ENCODE measurements around the gene CMTM4. TPM values are rescaled to one million over a fixed set of nuclear protein-coding genes. Genes with fewer than 3 reads are reported as not detected.
A peak's percentile ranks its signal among the peaks of the same experiment; 100 is the strongest.

The CMTM4 gene
- total and polyA plus RNA-seq, 11 donors, result 4.5 to 22.5 (median 12.2) TPM

GRCh38 chr16:66660422-66661209 lies 35.9 kb downstream of the CMTM4 start:
- TF ChIP-seq CTCF (IDR thresholded peaks at IDR 0.05), result peak in 7 of 12 donors; percentile 5 to 52 (median 33)
- no peak for TF ChIP-seq POLR2A (IDR thresholded peaks at IDR 0.05)
- 7 to 9% (median 8%) methylated on average over 9 of the region's 9 CpGs for WGBS, 4 donors

DNA sequence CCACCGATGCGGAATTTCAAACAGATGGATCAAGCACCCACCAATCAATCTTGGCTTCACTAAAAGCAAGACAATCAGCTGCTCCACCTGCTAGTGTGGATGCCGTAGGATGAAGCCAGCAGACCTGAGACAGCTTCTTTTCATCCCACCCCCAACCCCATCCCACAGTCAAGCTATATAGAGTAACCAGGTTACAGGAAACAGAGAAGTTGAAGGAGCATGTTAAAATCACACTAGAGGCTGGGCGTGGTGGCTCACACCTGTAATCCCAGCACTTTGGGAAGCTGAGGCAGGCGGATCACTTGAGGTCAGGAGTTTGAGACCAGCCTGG lies 37.7 kb downstream of the CMTM4 start:
- 90 to 98% (median 95%) methylated on average over 4 to 5 of the region's 5 CpGs for WGBS, 4 donors
- Histone ChIP-seq H3K4me3 (no peak overlapping the region), H3K27ac (no peak overlapping the region), H3K9me3 (no peaks in the 10 kb centered on the region), H3K27me3 (no peaks in the 10 kb centered on the region), H3K4me1 (peaks cover 3 to 37% (median 25%) of the 10 kb centered on the region in 12 donors), H3K36me3 (no peaks in the 10 kb centered on the region)
- TF ChIP-seq CTCF (IDR thresholded peaks at IDR 0.05), result no peak
- no peak for TF ChIP-seq POLR2A (IDR thresholded peaks at IDR 0.05)
- DNase-seq (no peak), ATAC-seq (no peak)
- intact Hi-C loops (cut with DNase I), result loop anchor here in 1 of 10 donors (10.0 kb wide), 2 partner anchors 56 to 96 kb away; partner anchors contain the start of gene DYNC1LI2

More at GRCh38 chr16:66660422-66661209, 35.9 kb downstream of the CMTM4 start:
- Histone ChIP-seq H3K4me3 (no peak overlapping the region), H3K27me3 (no peaks in the 10 kb centered on the region), H3K36me3 (no peaks in the 10 kb centered on the region), H3K27ac (peak overlapping the region; percentile 0 to 78 (median 62)), H3K9me3 (no peaks in the 10 kb centered on the region), H3K4me1 (peaks cover 3 to 32% (median 25%) of the 10 kb centered on the region in 12 donors)
- intact Hi-C loops (cut with DNase I), result loop anchor here in 3 of 10 donors (5.0 to 10.0 kb wide), 3 partner anchors 54 to 207 kb away; partner anchors contain the start of gene DYNC1LI2 (in 1 of the 3)
- peak; percentile 93 to 97 (median 97) for ATAC-seq
- peak; percentile 71 to 82 (median 75) for DNase-seq

GRCh38 chr16:66658143-66658859 lies 38.2 kb downstream of the CMTM4 start:
- 75 to 85% (median 82%) methylated on average over 5 to 6 of the region's 6 CpGs for WGBS, 4 donors

More at GRCh38 chr16:66658143-66658859, 38.2 kb downstream of the CMTM4 start:
- no peak for ATAC-seq
- H3K27ac ChIP-seq, result no peak overlapping the region
- TF ChIP-seq POLR2A (IDR thresholded peaks at IDR 0.05) (no peak), CTCF (IDR thresholded peaks at IDR 0.05) (no peak)
- no peak overlapping the region for H3K4me3 ChIP-seq
- no peaks in the 10 kb centered on the region for H3K36me3 ChIP-seq
- H3K4me1 ChIP-seq, result peaks cover 3 to 41% (median 25%) of the 10 kb centered on the region in 12 donors
- no peaks in the 10 kb centered on the region for H3K27me3 ChIP-seq
- intact Hi-C loops (cut with DNase I), result loop anchor here in 1 of 10 donors (10.0 kb wide), 2 partner anchors 56 to 96 kb away; partner anchors contain the start of gene DYNC1LI2
- no peak for DNase-seq
- no peaks in the 10 kb centered on the region for H3K9me3 ChIP-seq
